ENCODE results near the gene GCA.

The GCA gene

DNA sequence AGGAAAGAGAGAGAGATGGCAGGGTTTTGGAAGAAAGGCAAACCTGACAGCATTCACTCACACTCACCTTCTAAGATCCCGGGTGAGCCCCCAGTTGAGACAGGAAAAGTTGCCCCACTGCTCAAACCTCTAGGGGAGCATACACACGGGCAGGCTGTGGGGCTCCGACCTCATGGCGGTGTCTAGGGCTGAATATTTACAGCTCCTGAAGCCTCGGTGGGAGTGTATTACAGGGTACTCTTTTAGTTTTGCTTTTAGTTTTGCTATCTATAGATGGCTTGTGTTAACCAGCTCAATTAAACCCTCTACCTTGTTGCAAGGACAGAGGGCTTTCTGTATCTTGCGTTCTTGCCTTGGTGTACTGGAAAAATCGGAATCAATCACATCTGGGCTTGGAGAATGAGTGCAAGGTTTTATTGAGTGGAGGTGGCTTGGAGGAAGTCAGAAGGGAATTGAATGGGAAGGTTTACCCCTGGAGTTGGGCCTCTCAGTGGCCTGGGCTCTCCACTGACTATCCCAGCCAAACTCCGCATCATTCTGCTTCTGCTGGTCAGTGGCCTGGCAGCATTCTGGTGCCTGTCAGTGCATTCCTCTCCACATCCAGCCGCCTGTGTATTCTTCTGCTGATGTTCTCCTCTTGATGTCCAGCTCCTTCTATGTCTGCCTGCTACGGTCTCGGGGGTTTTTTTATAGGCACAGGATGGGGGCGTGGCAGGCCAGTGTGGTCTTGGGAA lies 15.3 kb upstream of the GCA start:
- DNase-seq (ENCODE audit: low spot score) = no peak

DNA sequence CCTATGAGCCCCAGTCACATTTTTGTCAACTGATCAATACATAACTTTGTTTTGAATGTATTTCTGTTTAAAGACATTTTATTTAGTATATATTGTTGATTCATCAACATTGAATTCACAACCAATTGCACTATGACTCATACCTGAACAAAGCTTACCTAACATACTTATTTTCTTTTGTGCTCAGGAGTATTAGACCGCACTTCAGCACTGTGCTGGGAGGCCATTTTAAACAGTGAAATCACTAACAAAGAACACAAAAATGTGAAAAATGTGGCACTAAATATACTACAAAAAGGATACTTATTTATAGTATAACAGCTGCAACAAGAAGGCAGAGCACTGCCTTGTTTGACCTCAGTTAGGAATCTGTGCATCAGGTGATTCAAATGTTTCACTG lies 13.1 kb upstream of the GCA start:
- no peak for DNase-seq (ENCODE audit: low spot score)

DNA sequence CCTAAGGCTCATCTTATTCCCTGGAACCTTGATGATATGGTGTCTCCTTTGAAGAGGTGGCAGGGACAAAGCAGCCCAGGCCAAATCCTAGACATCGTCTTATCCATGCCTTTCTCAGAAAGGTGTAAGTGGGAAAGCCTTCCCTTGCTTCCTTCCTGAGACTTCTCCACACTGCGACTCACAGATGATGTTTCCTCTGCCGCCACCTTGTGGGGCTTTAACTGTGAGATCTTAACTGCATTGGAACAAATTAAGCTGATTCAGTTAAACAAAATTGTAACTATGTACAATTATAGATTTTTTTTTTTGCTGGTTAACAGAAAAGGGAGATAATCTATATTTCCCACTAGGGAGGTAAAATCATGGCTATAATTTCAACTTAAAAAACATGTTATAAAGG lies 10.0 kb upstream of the GCA start:
- DNase-seq (ENCODE audit: low spot score) = peak; percentile 30

DNA sequence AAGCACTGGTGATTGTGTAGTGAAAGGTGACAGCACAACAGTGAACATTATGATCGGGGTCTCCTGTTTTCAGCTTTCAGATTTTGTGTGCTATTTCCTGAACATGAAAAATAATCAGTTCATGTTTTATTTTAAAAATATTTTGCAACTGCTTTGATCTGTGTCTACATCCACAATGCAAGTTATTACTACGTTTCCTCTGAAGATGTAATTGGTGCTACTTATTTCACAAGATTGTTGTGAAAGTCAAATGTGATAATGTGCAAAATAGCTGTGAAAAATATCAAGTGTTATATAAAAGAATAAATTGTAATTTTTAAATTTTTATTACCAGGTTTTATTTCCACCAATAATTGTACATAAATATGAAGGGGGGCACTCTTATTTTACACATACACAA lies 6.1 kb upstream of the GCA start:
- no peak for DNase-seq (ENCODE audit: low spot score)

DNA sequence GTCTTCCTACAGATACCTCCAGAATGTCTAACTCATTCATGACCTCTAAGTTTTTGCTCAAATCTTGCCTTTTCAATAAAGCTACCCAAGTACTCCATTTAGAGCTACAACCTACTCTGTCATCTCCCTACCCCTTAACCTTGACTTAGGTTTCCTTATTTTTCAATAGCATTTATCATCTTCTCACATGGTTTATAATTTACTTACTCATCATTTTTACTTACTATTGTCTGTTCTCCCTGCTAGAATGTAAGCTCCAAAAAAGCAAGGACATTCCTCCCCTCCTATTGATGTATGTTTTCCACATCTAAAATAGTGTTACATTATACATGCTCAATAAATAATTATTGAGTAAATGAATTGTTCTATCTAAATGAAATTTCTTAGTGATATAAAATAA lies 3.1 kb upstream of the GCA start:
- DNase-seq (ENCODE audit: low spot score) = no peak

DNA sequence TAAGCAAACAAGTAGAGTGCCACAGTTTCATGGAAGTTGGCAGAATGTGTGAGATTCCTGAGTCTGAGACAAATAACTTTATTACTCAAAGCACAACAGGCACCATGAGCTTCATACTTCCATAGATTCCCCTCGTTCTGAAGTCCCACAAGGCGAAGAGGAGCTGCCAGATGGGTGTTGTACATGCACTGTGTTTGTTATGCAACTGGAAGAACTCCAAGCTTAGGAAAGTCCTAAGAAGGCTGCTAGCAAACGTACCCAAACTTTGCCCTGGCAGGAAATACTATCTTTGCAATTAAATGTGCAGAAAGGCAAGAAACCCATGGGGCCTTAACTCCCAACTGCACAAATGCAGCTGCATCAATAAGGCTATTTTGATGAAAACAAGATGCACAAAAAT lies 1.6 kb upstream of the GCA start:
- DNase-seq (ENCODE audit: low spot score) = no peak

DNA sequence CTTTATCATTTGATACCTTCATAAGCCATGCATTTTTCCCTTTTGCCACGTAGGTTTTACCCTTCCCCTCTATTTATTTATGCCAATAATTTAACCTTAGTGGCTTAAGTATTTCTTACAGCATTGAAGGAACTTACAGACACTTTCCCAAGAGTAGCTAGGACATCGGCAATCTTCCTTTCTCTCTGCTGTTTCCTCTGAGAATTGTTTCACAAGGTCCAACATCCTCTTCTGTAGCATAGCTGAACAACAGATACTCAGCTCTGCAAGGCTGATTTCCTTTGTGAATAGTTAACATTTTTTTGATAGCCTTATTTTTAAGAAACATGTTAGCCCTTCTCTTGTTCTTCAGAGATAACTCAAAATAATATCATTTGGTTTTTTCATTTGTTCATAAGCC lies 1.1 kb upstream of the GCA start:
- no peak for DNase-seq (ENCODE audit: low spot score)

DNA sequence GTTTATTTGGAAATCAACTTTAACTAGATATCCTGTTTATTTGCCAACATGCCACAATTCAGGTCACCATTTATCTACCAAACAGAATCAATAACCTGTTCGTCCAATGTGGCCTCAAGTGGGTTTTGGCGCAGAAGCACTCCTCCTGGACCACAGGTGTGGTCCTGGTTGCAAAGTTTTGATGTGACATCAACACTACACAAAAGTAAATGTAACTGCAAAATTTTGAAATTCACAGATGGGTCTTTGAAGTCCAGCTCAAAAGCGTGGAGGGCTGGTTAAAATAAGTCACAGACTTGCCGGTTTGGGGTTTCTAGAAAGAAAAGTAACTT lies 474 bp upstream of the GCA start:
- no peak for DNase-seq (ENCODE audit: low spot score)

DNA sequence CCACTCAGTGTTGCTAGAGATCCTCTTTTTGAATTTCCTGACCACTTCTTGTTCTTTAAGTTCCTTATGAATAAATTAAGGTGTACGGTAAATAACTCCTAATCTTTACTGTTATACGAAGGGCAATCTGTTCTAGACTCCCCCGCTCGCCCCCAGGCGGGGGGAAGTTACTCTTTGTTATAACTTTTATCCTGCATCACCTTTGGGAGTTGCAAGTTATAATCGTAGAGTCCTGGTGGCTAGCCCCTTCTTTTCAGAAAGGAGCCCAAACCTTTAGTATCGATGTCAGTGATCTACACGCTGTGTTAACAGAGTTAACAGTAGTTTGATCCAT lies 652 bp downstream of the GCA start:
- DNase-seq (ENCODE audit: low spot score) = no peak

DNA sequence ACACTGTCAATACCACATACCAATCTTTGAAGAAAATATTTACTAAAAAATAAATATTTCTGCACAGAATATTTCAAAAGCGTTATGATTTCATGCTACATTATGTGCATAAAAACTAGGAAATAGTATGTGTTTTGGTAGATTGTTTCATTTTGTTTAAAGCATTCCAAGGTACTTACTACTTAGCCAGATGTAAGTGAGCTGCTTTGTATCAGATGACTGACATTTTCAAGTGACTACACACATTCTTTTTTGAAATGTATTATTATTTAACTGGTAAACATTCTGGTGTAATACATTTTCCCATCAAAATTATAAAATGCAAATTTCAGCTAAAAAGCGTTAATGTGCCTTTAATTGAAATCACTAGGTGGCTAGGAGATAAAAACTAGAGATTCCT lies 21.5 kb downstream of the GCA start:
- DNase-seq (ENCODE audit: low spot score) = no peak

DNA sequence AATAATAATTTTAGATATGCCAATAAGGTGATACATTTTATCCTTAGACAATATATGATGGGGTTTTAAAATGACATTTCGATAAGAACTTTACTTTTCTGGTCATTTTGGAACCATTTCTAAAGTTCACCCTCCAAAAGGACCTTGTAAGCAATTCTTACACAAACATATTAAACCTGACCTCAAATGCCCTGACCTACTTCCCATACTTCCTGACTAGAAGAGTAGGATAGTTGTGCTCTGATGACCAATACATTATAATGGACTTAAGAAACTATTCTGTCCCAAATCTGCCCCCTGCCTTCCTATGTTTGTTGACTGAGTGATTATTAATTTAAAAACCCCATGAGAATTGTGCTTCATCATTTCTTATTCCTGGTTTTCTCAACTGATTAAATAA lies 24.6 kb downstream of the GCA start:
- no peak for DNase-seq (ENCODE audit: low spot score)

DNA sequence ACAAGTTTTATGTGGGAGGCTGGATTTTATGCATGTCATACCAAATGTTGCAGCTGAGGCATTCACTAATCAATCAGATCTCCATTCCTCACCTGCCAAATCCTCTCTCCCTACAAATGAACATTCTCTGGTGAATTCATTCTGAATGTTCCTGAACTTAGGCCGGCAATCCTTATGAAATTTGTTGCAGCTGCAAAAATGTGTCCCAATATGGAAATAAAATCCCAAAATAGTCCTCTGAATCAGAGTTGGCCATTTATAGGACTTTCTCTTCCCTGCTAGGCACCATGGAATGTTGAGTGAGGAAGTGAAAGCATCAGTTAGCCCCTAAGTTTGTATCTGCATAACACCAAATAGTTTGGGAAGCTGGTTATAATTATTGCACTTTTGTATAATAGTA lies 25.6 kb downstream of the GCA start:
- DNase-seq (ENCODE audit: low spot score) = no peak

DNA sequence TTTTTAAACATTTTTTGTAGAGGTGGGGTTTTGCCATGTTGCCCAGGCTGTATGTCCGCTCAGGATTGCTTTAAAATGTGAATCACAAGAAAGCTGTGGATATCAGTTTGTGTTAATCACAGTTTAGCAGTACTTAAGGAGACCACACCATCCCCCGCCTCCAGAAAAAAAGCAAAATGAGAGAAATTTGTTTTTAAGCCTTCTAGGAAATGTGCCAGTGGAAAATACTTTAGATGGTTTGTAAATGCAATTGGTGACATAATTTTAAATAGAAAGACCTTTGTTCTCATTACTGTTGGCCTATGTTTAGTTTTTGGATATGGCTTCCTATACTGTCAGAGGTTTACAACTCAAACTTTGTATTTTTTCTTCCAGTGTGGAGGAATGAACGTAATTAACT lies 27.0 kb downstream of the GCA start:
- DNase-seq (ENCODE audit: low spot score) = no peak

DNA sequence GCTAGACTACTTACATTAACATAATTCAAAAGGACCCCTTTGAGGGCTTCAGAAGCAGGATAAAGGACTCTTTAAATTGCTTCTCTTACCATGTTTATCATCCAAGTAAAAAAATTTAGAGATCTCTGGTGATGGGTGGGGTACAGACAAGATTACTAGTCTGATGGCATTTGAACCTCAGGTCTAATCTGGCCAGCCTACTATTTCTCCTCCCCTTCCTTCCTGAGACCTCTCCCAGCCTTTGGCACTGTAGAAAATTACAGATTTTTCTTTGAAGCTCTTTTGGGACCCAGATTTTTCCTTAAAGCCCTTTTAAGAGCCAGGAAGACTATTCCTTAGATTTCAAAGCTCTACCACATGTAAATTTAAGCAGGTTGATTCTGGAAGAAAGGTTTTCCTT lies 28.9 kb downstream of the GCA start:
- DNase-seq (ENCODE audit: low spot score) = no peak

DNA sequence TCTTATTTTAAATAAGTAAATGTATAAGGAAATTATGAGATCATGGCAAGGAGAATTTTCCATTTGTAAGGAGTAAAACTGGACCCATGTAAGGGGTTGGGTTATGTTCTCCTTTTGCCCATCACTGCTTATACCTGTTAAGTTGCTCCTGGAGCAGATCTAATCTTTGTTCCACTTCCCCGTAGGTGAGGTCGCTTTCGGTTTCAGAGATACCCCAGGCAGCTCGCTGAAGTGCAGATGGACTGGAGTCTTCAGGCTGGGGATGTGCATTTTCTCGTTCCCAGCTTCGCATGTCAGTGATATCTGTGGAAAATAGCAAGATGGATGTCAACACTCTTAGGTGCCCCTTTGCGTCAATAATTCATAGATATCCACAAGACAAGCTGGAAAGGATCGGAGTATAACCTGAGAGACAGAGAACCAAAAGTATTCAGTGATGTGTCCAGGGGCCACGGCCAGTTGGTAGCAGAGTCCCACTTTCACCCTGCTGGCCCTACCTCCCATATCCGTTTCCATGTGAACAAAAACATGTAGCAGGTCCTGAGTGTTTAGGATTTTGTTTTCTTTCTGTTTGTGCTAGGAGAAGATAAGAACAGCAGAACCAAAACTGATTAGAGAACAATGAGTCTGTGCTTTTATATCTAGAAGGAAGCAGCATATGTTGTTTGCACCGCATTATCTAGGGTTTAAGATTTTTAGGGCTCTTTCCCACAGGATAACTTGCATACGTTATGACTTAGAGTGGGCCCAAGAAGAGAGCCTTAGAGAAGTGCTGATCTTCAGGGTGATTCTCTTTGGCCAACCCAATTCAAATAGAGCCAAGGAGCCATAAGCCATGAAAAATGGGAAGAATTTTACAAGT lies 36.0 kb downstream of the GCA start:
- no peak for DNase-seq (ENCODE audit: low spot score)

DNA sequence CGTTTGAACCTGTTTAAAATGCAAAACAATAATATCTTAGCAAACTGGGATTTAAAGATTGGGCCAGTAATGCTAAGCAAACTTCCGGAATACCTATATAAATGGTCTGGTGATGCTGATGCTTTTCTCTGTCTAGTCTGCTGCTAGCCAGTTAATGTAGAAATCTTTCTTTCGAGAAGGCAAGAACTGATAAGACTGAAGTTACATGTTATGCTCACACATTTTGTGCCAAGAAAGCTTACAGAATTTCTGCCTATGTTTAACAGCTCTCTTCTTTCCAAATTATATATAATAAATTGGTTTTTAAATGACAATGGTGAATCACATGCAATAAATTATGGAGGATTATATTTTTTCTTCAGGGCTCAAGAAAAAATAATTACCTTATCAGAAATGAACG lies 37.9 kb downstream of the GCA start:
- no peak for DNase-seq (ENCODE audit: low spot score)

DNA sequence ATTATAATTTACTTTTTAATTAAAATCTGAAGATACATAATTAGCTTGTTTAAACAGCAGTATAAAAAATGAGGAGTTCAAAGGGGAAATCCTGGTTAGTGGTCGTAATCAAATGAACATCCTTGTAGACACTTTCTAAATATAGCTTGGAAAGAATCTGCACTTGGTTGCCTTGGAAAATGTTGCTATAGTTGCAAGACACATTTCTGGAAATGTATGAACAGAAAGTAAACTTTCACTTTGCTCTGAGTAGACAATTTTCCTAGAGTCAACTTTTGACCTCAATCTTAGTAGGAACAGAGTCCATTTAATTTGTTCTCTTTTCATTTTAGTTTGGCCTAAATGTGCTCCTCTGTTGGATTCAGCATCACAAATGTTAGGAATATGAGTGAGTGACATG lies 38.3 kb downstream of the GCA start:
- no peak for DNase-seq (ENCODE audit: low spot score)

DNA sequence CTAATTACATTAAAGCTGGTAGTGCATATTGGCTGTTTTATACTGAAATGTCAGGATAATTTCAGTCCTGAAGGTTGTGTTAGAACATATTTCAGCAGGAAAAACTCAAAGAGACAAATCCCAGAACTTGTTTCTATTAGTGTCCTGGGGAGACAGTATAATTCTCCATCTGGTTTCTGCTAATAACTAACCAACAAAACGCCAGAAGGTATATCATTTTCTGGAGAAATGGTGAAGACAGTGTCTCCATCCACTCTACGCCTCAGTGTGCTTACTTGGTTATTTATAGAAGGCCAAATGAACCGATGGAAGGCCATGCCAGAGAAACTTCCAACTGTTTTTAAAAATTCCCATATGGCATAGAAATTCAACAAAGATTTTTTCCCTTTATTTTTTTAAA lies 41.6 kb downstream of the GCA start:
- DNase-seq (ENCODE audit: low spot score) = no peak

DNA sequence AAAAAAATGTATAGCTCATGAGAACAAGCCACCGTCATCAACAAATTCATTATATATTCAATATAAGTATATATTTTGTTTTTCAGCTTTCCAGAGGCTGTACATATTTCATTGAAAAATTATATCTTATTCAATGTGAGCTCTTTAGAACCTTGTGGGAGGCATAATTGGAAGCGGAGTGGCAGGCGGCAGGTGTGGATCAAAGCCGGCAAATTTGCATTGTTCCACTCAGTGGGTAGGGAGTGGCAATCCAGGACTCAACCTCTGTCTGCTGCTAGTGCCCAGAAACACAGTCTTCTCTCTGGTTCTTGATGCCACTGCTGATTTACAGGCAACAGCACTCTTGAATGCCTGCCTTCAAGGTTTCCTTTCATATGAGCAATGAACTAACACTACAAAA lies 46.9 kb downstream of the GCA start:
- DNase-seq (ENCODE audit: low spot score) = no peak

DNA sequence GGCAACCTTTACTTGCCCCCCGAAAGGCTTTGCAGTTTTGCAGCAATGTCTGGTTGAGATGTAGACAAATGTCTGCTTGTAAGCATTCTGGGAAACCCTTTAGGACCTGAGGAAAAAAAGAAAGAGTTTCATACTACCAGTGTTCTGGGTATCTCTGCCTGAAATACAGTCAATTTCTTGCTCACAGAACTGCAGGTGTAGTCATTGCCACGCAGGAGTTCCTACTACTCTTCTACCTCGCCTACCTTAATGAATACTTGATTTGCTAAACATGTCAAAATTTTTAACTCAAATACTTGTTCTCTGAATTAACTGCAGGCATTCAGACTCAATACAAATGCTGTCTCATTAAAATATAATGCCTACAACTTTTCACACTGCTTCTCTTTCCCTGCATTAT lies 56.4 kb downstream of the GCA start:
- DNase-seq (ENCODE audit: low spot score) = no peak

DNA sequence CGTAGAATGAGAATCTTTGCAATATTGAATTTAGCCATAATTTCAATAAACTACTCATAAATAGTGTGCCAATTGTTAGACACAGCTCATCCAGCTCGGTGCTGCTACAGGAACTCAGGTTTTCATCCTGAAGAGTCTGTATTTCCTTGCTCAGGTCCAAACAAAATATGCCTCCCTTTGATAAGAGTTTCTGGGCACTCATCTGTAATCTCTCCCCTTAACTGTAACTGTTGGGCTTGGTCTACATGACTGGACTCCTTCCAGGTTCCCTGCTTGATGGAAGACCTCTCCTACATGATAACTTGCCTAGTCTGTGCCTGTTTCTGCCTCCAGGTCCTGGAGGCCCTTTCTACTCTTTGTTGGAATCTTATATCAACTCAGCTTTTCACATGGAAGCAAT lies 57.9 kb downstream of the GCA start:
- DNase-seq (ENCODE audit: low spot score) = no peak

DNA sequence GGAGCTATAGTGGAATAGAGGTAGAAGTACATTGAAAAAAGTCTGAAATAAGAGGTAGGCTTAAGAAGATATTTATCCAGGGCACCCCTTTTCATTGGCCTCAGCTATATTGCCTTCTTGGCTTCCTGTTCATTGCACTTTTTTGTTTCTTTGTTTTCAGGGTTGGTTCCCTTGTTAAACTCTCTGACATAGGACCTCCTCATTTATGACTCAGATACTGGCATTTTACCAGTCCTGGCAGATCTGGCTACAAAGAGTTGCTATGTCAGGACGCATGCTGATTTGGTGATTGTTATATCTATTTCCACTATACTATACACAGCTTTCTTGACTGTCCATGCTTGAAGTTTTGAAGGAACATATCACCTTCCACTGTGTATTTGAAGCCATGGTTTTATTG lies 60.0 kb downstream of the GCA start:
- DNase-seq (ENCODE audit: low spot score) = peak; percentile 12

Data from kidney tubule cell (primary cell).